ENCODE results near the gene PPAT.
"Not testable (repeated sequence)": the region's sequence is repeated elsewhere in the genome, so short reads cannot be mapped to it uniquely, and the experiment has no call there.

PPAT gene

DNA sequence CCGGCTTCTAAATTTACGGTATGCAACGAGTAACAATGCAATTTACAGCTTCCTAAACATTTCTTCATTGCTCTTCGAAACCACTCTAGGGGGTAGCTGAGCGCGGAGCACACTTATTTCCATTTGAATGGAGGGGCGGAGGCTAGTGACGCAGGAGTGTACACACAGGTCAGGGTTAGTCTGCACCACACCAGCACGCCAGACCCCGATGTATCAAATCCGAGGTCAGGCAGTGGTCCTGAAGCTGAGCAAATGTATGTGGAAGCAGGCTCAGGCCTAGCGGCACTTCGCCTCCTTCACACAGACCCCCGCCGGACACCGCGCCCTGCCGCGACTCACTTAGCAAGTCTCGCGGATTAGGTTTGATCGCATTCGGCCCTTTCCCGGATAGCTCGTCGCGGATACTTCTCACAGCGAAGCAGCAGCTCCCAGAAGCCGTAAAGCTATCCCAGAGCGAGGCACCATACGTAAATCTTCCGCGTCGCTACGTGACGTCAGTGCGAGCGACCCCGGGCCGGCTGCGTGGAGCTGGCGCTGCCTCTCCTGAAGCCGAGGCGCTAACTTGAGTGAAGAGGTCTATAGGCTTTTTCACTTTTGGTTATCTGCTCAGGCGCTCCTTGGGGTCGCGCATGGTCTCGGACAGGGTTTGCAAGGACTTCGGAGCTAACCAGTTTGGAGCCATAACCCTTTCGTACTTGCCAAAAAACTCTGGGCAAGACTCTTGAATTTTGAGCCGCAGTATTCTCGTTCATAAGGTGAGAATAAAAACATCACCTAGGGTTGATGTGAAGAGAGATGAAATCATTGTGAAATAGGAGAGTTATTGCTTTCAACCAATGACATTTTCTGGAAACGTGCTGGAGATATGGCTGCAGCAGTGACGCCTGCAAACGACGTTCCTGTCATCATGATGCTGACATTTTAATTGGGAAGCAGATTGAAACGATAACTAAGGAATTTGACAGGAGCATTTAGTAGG, 48.1 kb downstream of the PPAT start, which contains the start of gene AASDH:
TSS of gene AASDH (minus strand) at position 469 of the 979 bp plus-strand sequence. CDS start 3,192 bp downstream, outside the sequence.
- WGBS, 2 experiments (ENCODE audit: insufficient coverage in 2 of 2) = 0% methylated on average over 46 to 52 of the region's 57 CpGs
- Histone ChIP-seq H3K4me1 (ENCODE audit: control insufficient read depth, insufficient read depth, low read length, poor library complexity, severe bottlenecking) (peaks cover 9% of the 10 kb centered on the region), H3K27ac (ENCODE audit: low read depth, low read length, severe bottlenecking) (peak within 1 kb of the TSS; percentile 97), H3K9me3 (ENCODE audit: control insufficient read depth, low read length) (no peaks in the 10 kb centered on the region), H3K36me3 (ENCODE audit: control insufficient read depth, insufficient read depth, low read length) (peaks cover 11% of the 10 kb centered on the region), H3K4me3 (ENCODE audit: extremely low read depth, insufficient read depth, low read length, poor library complexity, severe bottlenecking) (peak within 1 kb of the TSS; percentile 79)

DNA sequence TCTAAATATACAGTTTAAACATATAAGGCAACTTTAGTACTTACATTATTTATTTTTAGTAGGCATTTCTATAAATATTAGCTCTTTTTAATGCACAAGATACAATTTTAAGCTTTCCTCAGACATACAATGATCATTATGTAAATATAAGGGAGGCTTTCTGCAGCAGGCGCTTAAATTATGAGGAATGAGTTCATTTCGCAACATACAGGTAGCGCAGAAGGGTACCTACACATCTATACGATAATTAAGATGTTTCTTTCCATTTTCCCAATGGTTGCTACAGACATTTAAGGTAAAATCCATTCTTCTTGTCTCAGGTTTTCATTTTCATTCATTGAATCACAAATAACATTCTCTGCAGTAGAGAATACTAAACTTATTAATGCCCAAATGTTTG, 49.3 kb downstream of the PPAT start:
- H3K9me3 ChIP-seq (ENCODE audit: control insufficient read depth, low read length) = no peaks in the 10 kb centered on the region
- WGBS, 2 experiments (ENCODE audit: insufficient coverage in 2 of 2) = 100% methylated on average over 2 of the region's 4 CpGs; no CpG with 5 or more reads in 1 of the 2 experiments
- H3K36me3 ChIP-seq (ENCODE audit: control insufficient read depth, insufficient read depth, low read length) = peaks cover 12% of the 10 kb centered on the region
- peak overlapping the region; percentile 79 for H3K4me3 ChIP-seq (ENCODE audit: extremely low read depth, insufficient read depth, low read length, poor library complexity, severe bottlenecking)
- H3K4me1 ChIP-seq (ENCODE audit: control insufficient read depth, insufficient read depth, low read length, poor library complexity, severe bottlenecking) = peaks cover 9% of the 10 kb centered on the region
- H3K27ac ChIP-seq (ENCODE audit: low read depth, low read length, severe bottlenecking) = no peak overlapping the region

DNA sequence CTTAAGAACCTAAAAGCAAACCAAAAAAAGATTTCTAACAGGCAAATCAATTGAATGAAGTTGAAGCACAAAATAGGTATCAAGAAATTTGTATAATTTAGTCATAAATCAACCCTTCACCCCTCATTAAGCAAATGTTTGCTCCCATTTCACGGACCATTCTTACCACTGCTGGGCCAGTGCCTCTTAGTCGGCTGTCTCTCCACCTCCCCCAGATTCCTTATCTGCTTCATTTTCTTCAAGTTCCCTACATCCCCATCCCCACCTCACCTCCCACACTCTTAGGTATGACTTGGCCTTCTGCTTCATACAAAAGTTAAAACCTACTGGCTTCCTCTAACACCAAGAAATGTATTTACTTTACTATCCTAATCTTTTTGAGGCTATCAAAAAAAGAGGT, 60.0 kb downstream of the PPAT start:
- H3K36me3 ChIP-seq (ENCODE audit: control insufficient read depth, insufficient read depth, low read length) = peaks cover 16% of the 10 kb centered on the region
- WGBS, 2 experiments (ENCODE audit: insufficient coverage in 2 of 2) = 88 to 100% methylated on average over 2 of the region's 2 CpGs
- H3K4me1 ChIP-seq (ENCODE audit: control insufficient read depth, insufficient read depth, low read length, poor library complexity, severe bottlenecking) = no peaks in the 10 kb centered on the region
- no peaks in the 10 kb centered on the region for H3K9me3 ChIP-seq (ENCODE audit: control insufficient read depth, low read length)
- no peak overlapping the region for H3K4me3 ChIP-seq (ENCODE audit: extremely low read depth, insufficient read depth, low read length, poor library complexity, severe bottlenecking)
- H3K27ac ChIP-seq (ENCODE audit: low read depth, low read length, severe bottlenecking) = no peak overlapping the region

DNA sequence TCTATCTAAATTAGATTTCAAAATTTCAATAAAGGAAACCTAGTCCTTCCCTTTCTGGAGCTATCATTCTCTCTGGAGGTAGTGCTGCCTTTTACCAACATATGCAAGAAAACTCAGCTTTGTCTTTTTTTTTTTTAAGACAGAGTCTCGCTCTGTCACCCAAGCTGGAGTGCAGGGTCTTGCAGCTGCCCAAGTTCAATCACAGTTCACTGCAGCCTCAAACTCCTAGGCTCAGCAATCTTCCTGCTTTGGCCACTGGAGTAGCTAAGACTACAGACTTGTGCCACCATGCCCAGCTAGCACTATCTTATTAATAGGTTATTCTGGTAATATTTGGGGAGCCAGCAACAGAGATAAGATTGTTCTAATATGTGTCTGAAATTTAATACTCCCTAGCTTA, 60.5 kb downstream of the PPAT start:
- no peaks in the 10 kb centered on the region for H3K9me3 ChIP-seq (ENCODE audit: control insufficient read depth, low read length)
- H3K36me3 ChIP-seq (ENCODE audit: control insufficient read depth, insufficient read depth, low read length) = peaks cover 20% of the 10 kb centered on the region
- no peak overlapping the region for H3K27ac ChIP-seq (ENCODE audit: low read depth, low read length, severe bottlenecking)
- no peaks in the 10 kb centered on the region for H3K4me1 ChIP-seq (ENCODE audit: control insufficient read depth, insufficient read depth, low read length, poor library complexity, severe bottlenecking)
- no peak overlapping the region for H3K4me3 ChIP-seq (ENCODE audit: extremely low read depth, insufficient read depth, low read length, poor library complexity, severe bottlenecking)
- 71 to 91% methylated on average over 1 of the region's 1 CpG for whole genome bisulfite sequencing, 2 experiments (ENCODE audit: insufficient coverage in 2 of 2)

DNA sequence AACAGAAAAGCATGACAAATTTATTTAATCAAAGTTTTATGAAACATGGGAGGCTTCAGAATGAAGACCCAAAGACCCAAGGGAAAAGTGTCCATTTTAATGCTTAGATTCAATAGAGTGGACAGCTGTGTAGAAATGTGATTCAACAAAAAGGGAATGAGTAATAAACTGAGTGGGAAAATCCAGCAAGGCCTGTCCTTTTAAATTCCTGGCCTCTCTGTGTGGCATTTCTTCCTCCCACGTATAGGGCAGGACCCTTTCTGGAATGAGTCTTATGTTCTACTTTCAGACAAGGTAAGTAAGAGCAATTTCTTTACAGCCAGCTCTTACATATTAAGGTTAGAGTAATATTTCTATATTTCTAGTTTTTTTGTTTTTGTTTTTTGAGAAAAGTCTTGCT, 62.6 kb downstream of the PPAT start:
- Histone ChIP-seq H3K27ac (ENCODE audit: low read depth, low read length, severe bottlenecking) (no peak overlapping the region), H3K36me3 (ENCODE audit: control insufficient read depth, insufficient read depth, low read length) (peaks cover 25% of the 10 kb centered on the region), H3K4me1 (ENCODE audit: control insufficient read depth, insufficient read depth, low read length, poor library complexity, severe bottlenecking) (no peaks in the 10 kb centered on the region), H3K9me3 (ENCODE audit: control insufficient read depth, low read length) (no peaks in the 10 kb centered on the region), H3K4me3 (ENCODE audit: extremely low read depth, insufficient read depth, low read length, poor library complexity, severe bottlenecking) (no peak overlapping the region)
- 100% methylated on average over 1 of the region's 1 CpG; no CpG with 5 or more reads in 1 of the 2 experiments for WGBS, 2 experiments (ENCODE audit: insufficient coverage in 2 of 2)

DNA sequence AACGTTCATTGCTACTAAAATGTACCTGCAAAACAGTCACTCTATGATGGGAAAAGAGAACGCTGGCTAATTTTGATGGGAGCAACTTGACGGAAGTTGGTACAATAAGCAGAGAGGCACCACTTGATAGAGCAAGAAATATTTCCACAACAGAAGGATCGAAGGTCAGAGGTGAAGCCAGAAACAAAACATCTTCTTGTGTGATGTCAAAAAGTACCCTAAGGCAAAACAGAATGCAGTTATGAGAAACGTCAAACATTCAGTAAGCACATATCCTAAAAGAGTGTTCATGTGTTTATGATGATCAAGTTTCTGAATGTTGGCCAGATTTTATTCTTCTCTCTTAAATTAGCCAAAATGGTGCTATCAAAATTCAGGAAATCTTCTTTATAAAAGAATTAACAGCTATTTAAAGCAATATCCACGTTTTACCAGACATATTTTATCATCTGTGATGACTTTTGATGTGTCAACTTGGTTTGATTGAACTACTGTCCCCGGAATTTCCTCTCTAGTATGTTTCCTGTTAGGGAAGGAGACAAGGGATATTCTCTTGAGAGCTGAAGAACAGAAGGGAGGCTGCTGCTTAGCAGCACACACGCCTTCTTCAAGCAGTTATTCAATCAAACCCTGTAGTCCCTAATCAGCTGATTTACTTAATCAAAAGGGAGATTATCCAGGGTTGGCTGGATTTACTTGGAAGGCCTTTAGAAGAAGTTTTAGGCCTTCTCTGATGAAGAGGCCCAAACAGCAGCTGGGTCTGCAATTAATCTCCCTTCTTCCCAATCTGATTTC, 63.8 kb downstream of the PPAT start:
- Histone ChIP-seq H3K9me3 (ENCODE audit: control insufficient read depth, low read length) (no peaks in the 10 kb centered on the region), H3K4me1 (ENCODE audit: control insufficient read depth, insufficient read depth, low read length, poor library complexity, severe bottlenecking) (no peaks in the 10 kb centered on the region), H3K36me3 (ENCODE audit: control insufficient read depth, insufficient read depth, low read length) (peaks cover 25% of the 10 kb centered on the region), H3K27ac (ENCODE audit: low read depth, low read length, severe bottlenecking) (no peak overlapping the region), H3K4me3 (ENCODE audit: extremely low read depth, insufficient read depth, low read length, poor library complexity, severe bottlenecking) (no peak overlapping the region)
- 90 to 100% methylated on average over 1 to 4 of the region's 8 CpGs for WGBS, 2 experiments (ENCODE audit: insufficient coverage in 2 of 2)

DNA sequence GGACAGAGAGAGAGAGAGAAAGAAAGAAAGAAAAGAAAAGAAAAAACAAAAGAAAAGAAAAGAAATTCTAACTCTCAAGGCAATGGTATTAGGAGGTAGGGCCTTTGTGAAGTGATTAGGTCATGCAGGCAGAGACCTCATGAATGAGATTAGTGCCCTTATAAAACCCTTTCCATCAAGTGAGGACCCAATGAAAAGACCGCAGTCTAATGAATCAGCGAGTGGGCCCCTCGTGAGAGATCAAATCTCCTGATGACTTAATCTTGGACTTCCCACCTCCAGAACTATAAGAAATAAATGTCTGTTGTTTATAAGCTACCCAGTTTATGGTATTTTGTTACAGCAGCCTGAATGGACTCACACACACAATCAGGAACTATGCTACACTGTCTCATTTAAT, 65.0 kb downstream of the PPAT start:
- Histone ChIP-seq H3K4me1 (ENCODE audit: control insufficient read depth, insufficient read depth, low read length, poor library complexity, severe bottlenecking) (no peaks in the 10 kb centered on the region), H3K36me3 (ENCODE audit: control insufficient read depth, insufficient read depth, low read length) (peaks cover 18% of the 10 kb centered on the region), H3K9me3 (ENCODE audit: control insufficient read depth, low read length) (no peaks in the 10 kb centered on the region), H3K27ac (ENCODE audit: low read depth, low read length, severe bottlenecking) (no peak overlapping the region), H3K4me3 (ENCODE audit: extremely low read depth, insufficient read depth, low read length, poor library complexity, severe bottlenecking) (no peak overlapping the region)
- 100% methylated on average over 1 of the region's 3 CpGs; no CpG with 5 or more reads in 1 of the 2 experiments for WGBS, 2 experiments (ENCODE audit: insufficient coverage in 2 of 2)

DNA sequence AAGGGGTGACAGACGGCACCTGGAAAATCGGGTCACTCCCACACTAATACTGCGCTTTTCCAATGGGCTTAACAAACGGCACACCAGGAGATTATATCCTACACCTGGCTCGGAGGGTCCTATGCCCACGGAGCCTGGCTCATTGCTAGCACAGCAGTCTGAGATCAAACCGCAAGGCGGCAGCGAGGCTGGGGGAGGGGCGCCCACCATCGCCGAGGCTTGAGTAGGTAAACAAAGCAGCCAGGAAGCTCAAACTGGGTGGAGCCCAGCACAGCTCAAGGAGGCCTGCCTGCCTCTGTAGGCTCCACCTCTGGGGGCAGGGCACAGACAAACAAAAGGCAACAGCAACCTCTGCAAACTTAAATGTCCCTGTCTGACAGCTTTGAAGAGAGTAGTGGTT, 72.4 kb downstream of the PPAT start:
- not testable (repeated sequence) for H3K4me3 ChIP-seq (ENCODE audit: extremely low read depth, insufficient read depth, low read length, poor library complexity, severe bottlenecking); H3K36me3 ChIP-seq (ENCODE audit: control insufficient read depth, insufficient read depth, low read length); H3K9me3 ChIP-seq (ENCODE audit: control insufficient read depth, low read length); H3K27ac ChIP-seq (ENCODE audit: low read depth, low read length, severe bottlenecking); H3K4me1 ChIP-seq (ENCODE audit: control insufficient read depth, insufficient read depth, low read length, poor library complexity, severe bottlenecking)
- 86 to 93% methylated on average over 7 to 12 of the region's 12 CpGs for WGBS, 2 experiments (ENCODE audit: insufficient coverage in 2 of 2)

DNA sequence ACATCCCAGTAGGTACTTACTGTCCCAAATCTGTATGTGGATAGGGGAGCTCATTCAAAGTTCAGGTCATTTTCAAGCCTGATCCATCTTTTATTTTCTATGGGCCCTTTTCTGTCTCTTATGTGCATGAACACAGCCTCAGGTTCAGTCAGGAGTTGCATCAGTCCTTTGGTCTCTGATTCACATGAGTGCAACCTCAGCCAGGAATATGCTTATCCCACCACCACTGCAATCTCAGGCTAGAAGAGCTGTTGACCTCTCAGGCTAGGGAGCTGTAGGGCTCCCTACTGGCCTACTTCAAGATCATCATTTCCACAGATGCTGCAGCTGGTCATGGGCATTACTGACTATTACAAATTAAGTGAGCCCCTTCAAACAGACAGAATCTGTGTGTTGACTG, 75.3 kb downstream of the PPAT start:
- Histone ChIP-seq H3K36me3 (ENCODE audit: control insufficient read depth, insufficient read depth, low read length) (peaks cover 5% of the 10 kb centered on the region), H3K4me1 (ENCODE audit: control insufficient read depth, insufficient read depth, low read length, poor library complexity, severe bottlenecking) (no peaks in the 10 kb centered on the region), H3K27ac (ENCODE audit: low read depth, low read length, severe bottlenecking) (no peak overlapping the region), H3K4me3 (ENCODE audit: extremely low read depth, insufficient read depth, low read length, poor library complexity, severe bottlenecking) (no peak overlapping the region), H3K9me3 (ENCODE audit: control insufficient read depth, low read length) (peaks cover 6% of the 10 kb centered on the region)

DNA sequence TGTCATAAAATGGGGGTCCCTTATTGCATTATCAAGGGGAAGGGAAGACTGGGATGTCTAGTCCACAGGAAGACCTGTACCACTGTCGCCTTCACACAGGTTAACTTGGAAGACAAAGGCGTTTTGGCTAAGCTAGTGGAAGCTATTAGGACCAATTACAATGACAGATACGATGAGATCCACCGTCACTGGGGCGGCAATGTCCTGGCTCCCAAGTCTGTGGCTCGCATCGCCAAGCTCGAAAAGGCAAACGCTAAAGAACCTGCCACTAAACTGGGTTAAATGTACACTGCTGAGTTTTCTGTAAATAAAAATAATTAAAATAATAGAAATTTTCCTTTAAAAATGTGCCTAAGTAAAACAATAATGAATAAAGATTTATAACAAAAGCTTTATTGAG, 78.8 kb downstream of the PPAT start:
- Histone ChIP-seq H3K36me3 (ENCODE audit: control insufficient read depth, insufficient read depth, low read length) (peaks cover 13% of the 10 kb centered on the region), H3K9me3 (ENCODE audit: control insufficient read depth, low read length) (no peaks in the 10 kb centered on the region), H3K27ac (ENCODE audit: low read depth, low read length, severe bottlenecking) (no peak overlapping the region), H3K4me1 (ENCODE audit: control insufficient read depth, insufficient read depth, low read length, poor library complexity, severe bottlenecking) (no peaks in the 10 kb centered on the region), H3K4me3 (ENCODE audit: extremely low read depth, insufficient read depth, low read length, poor library complexity, severe bottlenecking) (no peak overlapping the region)
- 89 to 92% methylated on average over 5 to 6 of the region's 9 CpGs for WGBS, 2 experiments (ENCODE audit: insufficient coverage in 2 of 2)
